Measurements from ENCODE around the gene PRDM11.

DNA sequence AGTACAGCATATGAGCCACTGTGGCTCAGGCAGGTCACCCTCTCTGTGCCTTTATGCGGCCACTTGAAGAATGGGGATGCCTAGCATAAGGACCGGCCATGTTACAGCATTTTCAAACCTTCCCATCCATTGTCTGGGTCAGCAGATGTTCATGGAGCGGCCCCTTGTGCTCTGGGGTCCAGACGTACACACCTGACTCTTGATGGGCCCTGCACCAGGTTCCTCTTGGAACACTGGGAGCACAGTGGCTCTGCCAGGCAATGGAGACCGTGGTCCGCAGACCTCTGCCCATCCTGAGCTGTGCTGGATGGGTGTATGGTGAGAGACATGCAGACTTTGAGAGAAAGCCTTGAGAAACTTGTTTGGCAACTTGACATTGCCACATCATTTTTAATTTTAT lies 9.8 kb downstream of the PRDM11 start:
- TF ChIP-seq ZBTB21 (CRISPR knock-in tag; IDR thresholded peaks at IDR 0.05; ENCODE audit: borderline replicate concordance) (no peak), ZNF423 (CRISPR knock-in tag; IDR thresholded peaks at IDR 0.05) (no peak), ELF4 (CRISPR knock-in tag; IDR thresholded peaks at IDR 0.05; ENCODE audit: low read depth) (no peak), ETV6 (CRISPR knock-in tag; IDR thresholded peaks at IDR 0.05) (no peak), ZNF317 (CRISPR knock-in tag; IDR thresholded peaks at IDR 0.05; ENCODE audit: borderline replicate concordance, low read depth) (no peak), SP1 (CRISPR knock-in tag; conservative IDR thresholded peaks at IDR 0.05) (no peak), HMGA2 (CRISPR knock-in tag; IDR thresholded peaks at IDR 0.05) (no peak), FOXP1 (CRISPR knock-in tag; IDR thresholded peaks at IDR 0.05; ENCODE audit: borderline replicate concordance) (no peak)
- TF ChIP-seq, protein P1, sequence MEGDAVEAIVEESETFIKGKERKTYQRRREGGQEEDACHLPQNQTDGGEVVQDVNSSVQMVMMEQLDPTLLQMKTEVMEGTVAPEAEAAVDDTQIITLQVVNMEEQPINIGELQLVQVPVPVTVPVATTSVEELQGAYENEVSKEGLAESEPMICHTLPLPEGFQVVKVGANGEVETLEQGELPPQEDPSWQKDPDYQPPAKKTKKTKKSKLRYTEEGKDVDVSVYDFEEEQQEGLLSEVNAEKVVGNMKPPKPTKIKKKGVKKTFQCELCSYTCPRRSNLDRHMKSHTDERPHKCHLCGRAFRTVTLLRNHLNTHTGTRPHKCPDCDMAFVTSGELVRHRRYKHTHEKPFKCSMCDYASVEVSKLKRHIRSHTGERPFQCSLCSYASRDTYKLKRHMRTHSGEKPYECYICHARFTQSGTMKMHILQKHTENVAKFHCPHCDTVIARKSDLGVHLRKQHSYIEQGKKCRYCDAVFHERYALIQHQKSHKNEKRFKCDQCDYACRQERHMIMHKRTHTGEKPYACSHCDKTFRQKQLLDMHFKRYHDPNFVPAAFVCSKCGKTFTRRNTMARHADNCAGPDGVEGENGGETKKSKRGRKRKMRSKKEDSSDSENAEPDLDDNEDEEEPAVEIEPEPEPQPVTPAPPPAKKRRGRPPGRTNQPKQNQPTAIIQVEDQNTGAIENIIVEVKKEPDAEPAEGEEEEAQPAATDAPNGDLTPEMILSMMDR (IDR thresholded peaks at IDR 0.05), result no peak
- TF ChIP-seq, protein P2, sequence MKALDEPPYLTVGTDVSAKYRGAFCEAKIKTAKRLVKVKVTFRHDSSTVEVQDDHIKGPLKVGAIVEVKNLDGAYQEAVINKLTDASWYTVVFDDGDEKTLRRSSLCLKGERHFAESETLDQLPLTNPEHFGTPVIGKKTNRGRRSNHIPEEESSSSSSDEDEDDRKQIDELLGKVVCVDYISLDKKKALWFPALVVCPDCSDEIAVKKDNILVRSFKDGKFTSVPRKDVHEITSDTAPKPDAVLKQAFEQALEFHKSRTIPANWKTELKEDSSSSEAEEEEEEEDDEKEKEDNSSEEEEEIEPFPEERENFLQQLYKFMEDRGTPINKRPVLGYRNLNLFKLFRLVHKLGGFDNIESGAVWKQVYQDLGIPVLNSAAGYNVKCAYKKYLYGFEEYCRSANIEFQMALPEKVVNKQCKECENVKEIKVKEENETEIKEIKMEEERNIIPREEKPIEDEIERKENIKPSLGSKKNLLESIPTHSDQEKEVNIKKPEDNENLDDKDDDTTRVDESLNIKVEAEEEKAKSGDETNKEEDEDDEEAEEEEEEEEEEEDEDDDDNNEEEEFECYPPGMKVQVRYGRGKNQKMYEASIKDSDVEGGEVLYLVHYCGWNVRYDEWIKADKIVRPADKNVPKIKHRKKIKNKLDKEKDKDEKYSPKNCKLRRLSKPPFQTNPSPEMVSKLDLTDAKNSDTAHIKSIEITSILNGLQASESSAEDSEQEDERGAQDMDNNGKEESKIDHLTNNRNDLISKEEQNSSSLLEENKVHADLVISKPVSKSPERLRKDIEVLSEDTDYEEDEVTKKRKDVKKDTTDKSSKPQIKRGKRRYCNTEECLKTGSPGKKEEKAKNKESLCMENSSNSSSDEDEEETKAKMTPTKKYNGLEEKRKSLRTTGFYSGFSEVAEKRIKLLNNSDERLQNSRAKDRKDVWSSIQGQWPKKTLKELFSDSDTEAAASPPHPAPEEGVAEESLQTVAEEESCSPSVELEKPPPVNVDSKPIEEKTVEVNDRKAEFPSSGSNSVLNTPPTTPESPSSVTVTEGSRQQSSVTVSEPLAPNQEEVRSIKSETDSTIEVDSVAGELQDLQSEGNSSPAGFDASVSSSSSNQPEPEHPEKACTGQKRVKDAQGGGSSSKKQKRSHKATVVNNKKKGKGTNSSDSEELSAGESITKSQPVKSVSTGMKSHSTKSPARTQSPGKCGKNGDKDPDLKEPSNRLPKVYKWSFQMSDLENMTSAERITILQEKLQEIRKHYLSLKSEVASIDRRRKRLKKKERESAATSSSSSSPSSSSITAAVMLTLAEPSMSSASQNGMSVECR (CRISPR knock-in tag; IDR thresholded peaks at IDR 0.05; ENCODE audit: borderline replicate concordance), result no peak
- TF ChIP-seq, protein P3, sequence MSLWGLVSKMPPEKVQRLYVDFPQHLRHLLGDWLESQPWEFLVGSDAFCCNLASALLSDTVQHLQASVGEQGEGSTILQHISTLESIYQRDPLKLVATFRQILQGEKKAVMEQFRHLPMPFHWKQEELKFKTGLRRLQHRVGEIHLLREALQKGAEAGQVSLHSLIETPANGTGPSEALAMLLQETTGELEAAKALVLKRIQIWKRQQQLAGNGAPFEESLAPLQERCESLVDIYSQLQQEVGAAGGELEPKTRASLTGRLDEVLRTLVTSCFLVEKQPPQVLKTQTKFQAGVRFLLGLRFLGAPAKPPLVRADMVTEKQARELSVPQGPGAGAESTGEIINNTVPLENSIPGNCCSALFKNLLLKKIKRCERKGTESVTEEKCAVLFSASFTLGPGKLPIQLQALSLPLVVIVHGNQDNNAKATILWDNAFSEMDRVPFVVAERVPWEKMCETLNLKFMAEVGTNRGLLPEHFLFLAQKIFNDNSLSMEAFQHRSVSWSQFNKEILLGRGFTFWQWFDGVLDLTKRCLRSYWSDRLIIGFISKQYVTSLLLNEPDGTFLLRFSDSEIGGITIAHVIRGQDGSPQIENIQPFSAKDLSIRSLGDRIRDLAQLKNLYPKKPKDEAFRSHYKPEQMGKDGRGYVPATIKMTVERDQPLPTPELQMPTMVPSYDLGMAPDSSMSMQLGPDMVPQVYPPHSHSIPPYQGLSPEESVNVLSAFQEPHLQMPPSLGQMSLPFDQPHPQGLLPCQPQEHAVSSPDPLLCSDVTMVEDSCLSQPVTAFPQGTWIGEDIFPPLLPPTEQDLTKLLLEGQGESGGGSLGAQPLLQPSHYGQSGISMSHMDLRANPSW (CRISPR knock-in tag; conservative IDR thresholded peaks at IDR 0.05; ENCODE audit: low read depth), result no peak
- TF ChIP-seq, protein P4, sequence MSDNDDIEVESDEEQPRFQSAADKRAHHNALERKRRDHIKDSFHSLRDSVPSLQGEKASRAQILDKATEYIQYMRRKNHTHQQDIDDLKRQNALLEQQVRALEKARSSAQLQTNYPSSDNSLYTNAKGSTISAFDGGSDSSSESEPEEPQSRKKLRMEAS (CRISPR knock-in tag; IDR thresholded peaks at IDR 0.05), result no peak
